Kidney tubule cell (primary cell): ENCODE results near the gene LRRC51.

Experiments used
- DNase-seq: peaks from one replicate; pipeline ENCODE4 v3.0.0-alpha.2; 2018; ENCODE audit warnings: low spot score

LRRC51 gene

GRCh38 chr11:72080326-72081183 is at the start of gene LRRC51, which contains the start of gene NUMA1:
Gene LRRC51, plus strand, starts transcription at chr11:72080850. Its CDS starts 8,234 bp downstream, at chr11:72089084.
Gene NUMA1, minus strand, starts transcription at chr11:72080542. Its CDS starts 44,599 bp downstream, at chr11:72035943.
- peak; percentile 100 for DNase-seq

GRCh38 chr11:72036687-72037086 is 44.0 kb upstream of the LRRC51 start:
- no peak for DNase-seq

- no peak for DNase-seq
These were observed 42.9 kb upstream of the LRRC51 start for GRCh38 chr11:72037554-72038311.

- no peak for DNase-seq
These were observed 42.2 kb upstream of the LRRC51 start for GRCh38 chr11:72038491-72038890.

GRCh38 chr11:72039031-72039855 is 41.4 kb upstream of the LRRC51 start:
- DNase-seq: no peak

- DNase-seq: no peak
These were observed 40.7 kb upstream of the LRRC51 start for GRCh38 chr11:72039856-72040401.

- peak; percentile 89 for DNase-seq
These were observed 39.9 kb upstream of the LRRC51 start for GRCh38 chr11:72040491-72041363.

- DNase-seq: peak; percentile 72
These were observed 39.1 kb upstream of the LRRC51 start for GRCh38 chr11:72041364-72042063.

- DNase-seq: no peak
These were observed 38.4 kb upstream of the LRRC51 start for GRCh38 chr11:72042064-72042745.

- DNase-seq: no peak
These were observed 34.8 kb upstream of the LRRC51 start for GRCh38 chr11:72045849-72046248.

GRCh38 chr11:72048766-72049460 is 31.7 kb upstream of the LRRC51 start:
- DNase-seq: no peak

GRCh38 chr11:72058416-72059034 is 22.1 kb upstream of the LRRC51 start:
- peak; percentile 1 for DNase-seq

- DNase-seq: no peak
These were observed 18.8 kb upstream of the LRRC51 start for GRCh38 chr11:72061739-72062396.

GRCh38 chr11:72066855-72067254 is 13.8 kb upstream of the LRRC51 start:
- no peak for DNase-seq

GRCh38 chr11:72067266-72067665 is 13.4 kb upstream of the LRRC51 start:
- no peak for DNase-seq

- DNase-seq: no peak
These were observed 13.0 kb upstream of the LRRC51 start for GRCh38 chr11:72067676-72068075.

- DNase-seq: peak; percentile 22
These were observed 11.4 kb upstream of the LRRC51 start for GRCh38 chr11:72069200-72069599.

GRCh38 chr11:72069787-72070251 is 10.8 kb upstream of the LRRC51 start:
- DNase-seq: peak; percentile 94
